Fibroblast of skin of scalp (primary cell): ENCODE data around the gene GNAZ.

Source experiments
- DNase-seq: peaks from one replicate; pipeline ENCODE4 v3.0.0-alpha.2; 2013

The GNAZ gene

DNA sequence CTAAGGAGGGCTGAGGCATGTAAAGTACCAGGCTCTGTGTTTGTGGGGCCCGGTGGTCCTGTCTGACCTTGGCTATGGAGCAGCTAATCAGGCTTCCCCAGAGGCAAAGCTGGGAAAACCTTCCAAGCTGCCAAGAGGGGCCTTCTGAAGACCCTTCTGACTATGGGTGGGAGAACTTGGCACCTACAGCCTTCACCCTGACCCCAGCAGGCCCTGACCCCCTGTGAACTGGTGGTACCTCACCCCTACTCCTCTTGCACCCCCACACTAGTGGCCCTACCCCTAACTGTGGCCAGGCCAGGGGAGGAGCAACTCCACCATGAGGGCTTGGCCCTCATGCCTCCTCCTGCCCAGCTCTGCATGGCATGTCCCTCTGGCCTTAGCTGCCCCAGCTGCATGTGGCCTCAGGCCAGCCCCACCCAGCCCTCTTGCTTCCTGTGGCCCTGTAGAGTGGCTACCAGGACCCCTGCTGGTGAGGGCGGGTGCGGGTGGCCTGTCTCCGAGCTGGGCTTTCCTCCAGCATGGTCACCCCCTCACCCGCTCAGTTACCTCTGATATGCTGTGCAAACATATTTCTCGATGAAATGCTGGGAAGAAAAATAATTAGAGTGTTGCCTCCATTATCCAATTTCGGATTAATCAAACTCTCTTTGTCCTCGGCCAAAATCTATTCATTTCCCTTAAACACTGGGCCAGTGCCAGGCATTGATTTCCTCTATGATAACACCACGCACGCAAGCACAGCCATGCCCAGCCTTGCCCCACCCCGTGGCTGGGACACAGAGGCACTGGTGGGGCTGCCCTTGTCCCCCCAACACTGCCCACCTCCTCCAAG lies 7.5 kb downstream of the GNAZ start:
- DNase-seq: no peak

DNA sequence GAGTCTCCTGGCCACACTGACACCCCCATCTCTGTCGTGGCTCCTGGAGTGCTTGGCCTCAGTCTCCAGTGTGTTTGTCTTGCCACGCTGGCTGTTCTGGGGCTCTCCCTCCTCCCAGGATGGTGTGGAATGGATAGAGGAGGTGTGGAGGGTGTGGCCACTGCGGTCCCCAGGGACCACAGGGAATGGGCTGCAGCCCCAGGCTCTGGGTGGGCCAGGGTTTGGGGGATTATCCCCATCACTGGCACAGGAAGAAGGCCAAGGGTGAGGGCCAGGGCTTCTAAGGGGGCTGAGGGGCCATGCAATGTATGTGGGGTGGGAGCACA lies 8.1 kb downstream of the GNAZ start:
- no peak for DNase-seq

DNA sequence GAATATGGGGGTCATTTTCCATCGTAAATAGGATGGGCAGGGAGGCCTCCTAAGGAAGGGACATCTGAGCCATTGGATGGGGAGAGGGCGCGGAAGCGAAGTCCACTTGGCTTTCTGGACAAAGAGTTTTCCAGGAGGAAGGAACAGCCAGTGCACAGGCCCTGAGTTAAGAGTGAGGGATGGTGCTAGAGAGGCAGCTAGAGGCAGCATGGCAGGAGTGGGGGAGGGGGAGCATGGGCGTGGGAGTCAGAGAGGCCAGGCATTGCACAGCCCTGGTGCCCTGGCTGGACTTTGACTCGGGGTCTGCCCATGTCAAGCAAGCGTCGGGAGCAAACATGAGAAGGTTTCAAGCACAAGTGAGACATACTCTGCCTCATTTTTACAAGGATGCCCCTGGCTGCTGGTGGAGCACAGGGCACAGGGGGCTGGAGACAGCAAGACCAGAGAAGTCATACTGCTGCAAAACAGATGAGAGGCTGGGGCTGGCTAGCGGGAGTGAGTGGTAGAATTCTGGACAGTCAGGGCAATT lies 9.0 kb downstream of the GNAZ start:
- DNase-seq: no peak

DNA sequence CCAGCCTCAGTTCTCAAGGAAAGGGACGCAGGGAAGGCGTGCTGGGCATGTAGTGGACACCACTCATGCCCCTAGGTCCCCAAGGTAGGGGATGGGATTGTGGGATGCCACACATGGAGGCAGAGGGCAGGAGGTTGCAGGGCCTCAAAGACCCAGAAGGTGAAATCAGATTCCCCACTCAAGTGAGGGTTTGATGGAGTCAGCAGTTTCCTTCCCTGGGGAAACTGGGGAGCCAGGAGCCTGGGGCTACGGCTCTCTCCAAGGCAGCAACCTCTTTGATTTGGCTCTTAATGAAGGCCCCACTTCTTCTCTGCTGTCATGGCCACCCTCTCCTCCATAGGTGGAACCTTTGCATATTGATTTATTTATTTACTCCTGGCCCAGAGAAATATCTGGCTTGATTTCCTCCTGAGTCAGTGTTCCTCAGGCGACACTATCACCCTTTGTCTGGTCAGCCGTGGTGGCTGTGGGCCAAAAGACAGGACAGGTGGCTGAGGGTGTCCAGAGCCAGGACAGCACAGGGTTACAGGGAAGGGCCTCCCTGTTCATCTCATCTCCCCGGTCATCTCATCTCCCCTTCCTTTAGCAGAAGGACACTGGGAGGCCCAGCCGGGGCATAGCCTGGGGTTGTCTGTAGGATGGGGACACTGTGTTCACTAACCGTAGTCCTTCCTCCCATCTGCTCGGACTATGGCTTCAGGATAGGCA lies 9.6 kb downstream of the GNAZ start:
- DNase-seq: no peak

DNA sequence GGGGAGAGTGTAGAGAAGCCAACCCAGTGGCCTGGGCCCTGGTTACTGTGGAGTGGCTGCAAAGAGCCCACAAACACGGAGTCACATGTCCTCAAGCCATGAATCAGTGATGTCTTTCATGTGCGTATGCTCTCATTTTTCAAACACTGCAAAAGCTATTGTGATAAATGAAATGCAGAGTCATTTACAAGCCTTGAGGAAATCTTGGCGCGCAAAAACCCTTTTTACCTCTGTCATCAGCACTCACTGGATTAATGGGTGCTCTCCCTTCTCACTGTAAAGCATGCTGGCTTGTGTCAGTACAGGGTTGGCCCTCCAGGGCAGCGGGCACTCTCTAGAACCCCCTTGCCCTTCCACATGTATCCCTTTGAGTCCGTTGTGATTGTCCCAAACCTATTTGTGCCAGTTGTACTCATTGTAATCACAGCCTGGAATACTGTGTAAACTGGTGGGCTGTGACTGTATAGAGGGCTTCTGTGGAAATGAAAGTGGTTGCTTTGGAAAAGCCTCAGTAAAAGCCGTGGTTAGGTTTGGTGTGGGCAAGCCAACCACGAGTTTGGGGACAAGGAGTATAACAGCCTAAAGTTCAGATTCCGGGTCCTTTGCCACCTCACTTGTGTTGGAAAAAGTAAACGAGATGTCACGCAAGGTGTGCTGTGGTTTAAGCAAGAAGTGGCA lies 10.4 kb downstream of the GNAZ start:
- DNase-seq: no peak

DNA sequence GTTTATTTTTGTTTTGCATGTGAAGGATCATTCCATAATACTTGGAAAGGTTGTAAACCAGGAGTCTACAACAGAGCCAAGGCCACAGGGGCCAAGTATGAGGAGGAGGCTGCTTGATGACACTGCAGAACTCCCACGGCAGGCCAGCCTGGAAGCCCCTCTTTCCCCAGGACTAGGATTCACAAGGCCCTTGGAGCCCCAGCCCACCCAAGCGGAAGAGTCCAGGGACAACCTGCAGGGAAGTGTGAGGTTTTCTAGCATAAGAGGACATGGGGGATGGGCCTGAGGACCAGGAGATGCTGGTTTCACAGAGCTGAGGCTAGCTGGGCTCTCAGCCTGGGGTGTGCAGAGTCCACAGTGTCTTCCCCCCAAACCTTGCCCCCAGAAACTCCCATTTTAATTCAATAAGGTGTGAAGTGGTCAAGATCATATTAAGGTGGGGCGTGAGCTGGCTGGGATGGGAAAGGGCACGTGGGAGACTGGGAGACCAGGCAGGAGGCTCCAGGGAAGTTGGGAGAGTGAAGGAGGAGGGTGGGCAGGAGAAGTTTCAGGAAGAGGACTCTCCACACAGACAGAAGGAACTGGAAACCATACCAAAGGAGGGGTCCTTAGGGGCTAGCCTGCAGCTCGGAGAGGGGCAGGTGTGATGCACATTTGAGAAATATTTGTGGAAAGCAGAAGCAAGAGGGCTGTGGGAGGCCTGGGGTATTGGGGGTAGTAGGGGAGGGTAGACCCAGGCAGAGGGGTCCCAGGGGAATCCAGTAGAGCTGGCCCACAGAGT lies 12.4 kb downstream of the GNAZ start:
- DNase-seq: no peak

DNA sequence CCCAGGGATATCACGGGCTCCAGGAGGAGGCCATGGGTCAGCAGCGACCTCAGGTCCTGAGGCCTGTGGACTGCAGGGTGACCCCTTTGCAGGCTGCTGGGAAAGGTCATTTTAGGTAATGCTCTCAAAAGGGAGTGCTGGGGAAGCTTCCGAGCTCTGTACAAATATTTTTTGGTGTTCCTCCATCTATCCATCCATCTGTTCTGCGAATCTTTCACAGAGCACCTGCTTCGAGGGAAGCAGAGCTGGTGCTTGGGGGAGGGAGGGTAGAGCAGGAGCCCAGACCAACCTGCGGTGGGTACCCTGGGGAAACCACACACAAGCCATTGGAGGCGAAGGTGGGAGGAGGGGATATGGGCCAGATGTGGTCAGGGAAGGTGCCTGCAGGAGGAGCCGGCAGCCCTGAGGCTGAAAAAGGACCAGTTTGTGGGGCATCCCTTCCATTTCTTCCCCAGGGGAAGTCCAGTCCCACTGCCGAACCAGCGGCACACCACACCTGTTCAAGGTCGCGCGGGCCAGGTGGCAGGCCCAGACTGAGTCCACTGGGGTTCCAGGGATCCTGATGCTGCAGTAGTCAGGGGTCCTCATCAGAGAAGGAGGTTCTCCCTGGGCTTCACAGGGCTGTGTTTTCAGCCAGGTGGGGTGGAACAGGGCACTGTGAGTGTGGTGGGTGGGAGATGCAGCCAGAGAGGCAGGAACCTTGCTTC lies 13.1 kb downstream of the GNAZ start:
- no peak for DNase-seq

DNA sequence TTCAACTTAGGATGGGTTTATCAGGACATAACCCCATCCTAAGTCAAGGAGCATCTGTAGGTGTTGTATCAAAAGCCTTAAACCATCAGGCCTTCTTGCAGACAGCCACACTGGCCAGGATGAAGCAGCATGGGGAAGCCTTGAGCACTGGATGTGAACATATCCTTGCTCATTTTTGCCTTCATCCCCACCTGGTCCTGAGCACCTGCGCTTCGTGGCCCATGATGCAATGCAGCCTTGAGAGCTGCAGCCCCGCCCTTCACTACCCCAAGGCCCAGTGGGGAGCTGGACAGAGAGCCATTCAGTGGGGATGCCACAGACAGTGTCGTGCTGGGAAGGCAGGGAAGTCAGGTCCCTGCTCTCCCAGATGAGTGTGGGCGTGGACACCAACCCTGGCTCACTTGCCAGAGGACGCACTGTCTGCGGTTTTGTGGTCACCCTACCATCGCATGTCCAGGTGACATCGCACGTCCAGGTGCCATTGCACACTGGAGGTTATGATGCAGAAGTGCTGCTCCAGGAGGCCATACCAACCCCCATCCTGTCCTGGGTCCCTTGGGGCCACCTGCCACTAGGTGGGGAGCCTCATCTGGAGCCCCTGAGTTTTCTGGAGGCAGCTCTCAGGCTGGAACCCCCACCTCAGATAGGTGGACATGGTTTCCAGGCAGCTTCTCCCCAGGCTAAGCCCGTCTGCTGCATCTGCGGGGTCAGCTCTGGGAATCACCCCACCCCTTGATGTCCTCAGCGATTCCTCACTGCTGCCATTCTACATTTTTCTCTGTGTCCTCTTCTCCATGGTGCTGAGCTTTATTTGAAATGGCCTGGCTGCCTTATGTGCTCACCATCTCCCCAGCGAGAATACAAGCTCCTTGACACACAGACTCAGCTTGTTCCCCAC lies 14.4 kb downstream of the GNAZ start:
- no peak for DNase-seq

DNA sequence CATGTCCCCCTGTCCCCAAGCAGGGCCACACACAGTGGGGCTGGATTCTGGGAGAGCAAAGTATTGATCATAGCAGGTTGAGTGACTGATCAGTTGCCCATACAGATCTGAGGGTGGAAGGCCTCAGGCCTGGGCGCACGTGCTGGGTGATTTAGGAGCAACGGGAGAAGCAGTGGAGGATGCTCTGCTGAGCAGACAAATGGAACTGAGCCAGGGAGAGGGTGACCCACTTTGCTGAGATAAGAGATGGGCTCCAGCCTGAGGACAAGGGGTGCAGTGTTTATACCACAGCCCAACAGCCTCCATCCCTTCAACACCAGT lies 15.0 kb downstream of the GNAZ start:
- no peak for DNase-seq

DNA sequence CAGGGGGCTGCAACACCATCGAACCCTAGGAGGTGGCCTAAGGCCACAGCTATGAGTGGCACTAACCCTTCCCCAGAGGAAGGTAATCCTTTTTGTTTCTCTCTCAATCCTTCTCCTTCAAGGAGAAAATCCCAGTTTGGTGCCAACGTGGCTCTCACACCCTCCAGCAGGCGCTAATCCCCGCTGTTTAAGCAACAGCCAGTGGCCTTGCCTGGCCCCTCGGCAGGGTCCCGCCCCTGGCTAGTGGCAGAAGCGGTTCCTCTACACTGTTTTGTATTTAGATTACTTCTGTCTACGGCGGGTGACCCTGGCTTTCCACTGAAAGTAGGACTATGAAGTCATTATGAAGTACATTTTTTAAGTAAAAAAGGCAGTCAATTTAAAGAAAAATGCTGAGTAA lies 15.5 kb downstream of the GNAZ start:
- no peak for DNase-seq

DNA sequence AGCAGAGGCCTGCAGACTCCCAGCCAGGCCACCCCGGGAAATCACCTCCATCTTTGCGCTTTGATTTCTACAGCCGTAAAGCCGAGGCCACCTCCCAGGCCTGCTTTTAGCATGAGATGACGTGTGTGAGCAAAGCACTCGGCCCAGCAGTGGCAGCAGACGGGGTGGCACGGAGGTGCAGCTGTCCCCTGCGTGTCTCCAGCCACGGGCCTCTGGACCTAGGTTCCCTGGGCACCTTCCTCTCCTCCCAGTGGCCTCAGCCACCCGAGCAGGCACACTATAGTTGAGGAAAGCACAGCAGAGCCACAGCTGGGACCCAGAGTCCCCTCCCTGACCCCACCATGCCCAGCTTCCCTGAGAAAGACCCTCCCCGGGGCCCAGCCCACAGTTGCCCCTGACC lies 15.9 kb downstream of the GNAZ start:
- DNase-seq: no peak

DNA sequence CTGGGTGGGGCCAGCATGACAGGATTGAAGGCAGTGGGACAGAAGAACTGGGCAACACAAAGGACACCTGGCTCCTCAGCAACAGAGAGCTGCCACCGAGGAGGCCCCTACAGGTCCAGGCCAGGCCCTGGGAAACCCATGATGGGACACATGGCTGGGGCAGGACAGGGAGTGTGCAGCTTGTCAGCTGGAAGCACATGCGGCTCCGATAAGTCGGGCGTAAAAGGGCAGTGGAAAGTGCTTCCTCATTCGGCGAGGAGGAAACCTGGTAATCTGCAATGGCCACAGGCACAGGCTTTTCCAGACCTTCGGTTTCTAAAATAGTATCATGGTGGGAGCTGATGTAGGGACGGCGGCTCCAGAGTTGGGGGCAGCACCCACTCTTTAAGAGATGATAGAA lies 16.5 kb downstream of the GNAZ start:
- DNase-seq: no peak

DNA sequence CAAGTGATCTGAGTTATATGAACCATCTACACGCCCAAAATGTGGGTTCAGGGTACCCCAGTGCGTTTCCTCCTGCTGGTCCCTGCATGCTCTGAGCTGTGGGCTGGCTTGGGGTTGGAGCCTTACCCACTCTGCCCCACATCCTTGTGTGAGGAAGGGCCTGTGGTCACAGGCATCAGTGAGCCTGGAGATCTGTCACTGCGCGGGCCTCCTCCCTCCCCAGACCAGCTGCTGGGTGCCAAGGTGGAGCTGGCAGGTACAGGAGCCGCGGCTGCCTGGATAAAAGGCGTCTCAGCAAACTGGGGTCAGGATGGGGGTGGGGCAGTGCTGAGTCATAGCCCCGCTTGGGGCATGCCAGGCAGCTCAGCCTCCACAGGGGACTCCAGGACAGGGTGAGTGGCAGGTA lies 17.9 kb downstream of the GNAZ start:
- no peak for DNase-seq

DNA sequence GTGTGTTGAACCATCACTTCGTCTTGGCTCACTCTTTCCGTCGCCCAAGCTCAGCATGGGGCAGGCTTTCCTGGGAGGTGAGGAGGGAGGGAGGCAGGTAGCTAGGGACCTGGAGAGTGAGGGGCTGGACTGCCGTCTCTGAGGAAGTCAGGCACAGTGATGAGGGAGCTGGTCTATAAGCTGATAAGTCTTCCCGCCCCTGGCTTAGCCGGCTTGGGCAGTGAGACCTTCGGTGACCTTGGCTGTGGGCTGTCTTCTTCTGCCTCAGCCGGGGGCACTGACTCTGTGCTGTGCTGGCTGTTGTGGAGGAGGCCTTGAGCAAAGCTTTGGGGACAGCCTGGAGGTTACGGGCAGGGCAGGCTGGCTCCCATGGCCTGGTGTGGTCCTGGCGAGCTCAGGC lies 18.7 kb downstream of the GNAZ start:
- DNase-seq: no peak

DNA sequence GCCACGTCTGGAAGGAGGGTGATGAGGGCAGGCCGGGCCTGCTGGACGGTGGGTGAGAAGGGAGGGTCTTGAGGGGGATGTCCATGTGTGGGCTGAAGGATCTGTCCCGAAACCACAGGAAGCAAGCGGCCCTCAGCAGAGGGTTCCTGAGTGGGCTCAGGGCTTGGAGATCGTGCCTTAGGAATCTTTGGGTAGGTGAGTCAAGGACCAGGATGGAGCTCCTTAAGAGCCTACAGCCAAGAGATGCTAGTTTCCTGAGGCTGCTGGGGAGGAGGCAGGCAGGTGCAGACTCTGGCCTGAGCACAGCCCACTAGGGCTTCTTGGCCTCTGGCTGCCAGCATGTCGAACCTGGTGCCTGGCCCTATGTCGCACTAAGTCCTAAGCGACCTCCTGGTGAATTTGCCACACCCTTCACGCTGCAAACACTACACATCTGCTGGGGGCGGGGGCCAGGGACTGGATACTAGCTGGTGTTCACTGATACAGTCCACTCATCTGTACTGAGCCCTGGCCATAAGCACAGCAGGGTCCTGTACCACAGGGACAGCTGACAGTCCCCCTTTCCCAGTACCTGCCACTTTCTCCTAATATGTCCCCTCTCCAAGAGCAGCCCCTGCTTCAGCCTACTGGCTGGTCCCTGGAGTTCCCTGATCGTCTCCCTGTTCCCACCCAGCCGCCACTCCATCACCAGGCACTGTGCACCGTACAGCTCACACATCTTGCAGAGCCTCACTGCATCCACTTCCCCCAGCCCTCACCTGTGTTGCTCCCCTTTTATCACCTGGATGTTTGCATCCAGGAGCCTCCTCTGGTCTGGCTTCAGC lies 19.5 kb downstream of the GNAZ start:
- no peak for DNase-seq

DNA sequence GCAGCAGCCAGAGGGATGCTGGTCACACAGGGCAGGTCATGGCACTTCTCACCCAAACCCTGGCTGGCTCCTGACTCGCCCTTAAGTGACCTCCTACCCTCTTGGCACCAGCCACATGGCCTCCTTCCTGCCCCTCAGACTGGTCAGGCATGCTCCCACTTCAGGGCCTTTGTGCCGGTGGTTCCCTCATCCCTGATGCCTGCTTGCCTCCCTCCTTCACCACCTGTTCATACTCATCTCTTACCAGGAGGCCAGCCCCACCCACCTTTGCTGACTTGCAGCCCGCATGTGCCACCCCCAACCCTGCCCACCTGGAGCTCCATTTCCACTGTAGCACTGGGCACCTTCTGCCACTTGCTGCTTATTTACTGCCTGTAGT lies 20.1 kb downstream of the GNAZ start:
- DNase-seq: no peak

DNA sequence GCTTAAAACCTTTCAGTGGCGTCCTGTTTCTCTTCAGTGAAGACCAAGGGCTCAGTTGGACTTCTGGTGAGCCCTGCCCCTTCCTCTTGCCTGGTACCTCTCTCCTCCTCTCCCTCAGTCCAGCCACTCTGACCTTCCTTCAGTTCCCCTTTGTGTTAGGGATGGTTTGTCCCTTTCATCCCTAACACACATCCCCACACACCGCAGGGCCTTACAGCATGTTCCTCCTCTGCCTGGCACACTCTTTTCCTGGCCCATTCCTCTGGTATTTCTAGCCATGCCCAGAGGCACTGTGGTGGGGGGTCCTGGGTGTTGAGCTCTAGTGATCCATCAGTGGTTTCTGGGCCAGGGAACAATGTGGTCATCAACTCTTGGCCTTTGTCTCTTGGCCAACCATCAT lies 21.4 kb downstream of the GNAZ start:
- DNase-seq: no peak

DNA sequence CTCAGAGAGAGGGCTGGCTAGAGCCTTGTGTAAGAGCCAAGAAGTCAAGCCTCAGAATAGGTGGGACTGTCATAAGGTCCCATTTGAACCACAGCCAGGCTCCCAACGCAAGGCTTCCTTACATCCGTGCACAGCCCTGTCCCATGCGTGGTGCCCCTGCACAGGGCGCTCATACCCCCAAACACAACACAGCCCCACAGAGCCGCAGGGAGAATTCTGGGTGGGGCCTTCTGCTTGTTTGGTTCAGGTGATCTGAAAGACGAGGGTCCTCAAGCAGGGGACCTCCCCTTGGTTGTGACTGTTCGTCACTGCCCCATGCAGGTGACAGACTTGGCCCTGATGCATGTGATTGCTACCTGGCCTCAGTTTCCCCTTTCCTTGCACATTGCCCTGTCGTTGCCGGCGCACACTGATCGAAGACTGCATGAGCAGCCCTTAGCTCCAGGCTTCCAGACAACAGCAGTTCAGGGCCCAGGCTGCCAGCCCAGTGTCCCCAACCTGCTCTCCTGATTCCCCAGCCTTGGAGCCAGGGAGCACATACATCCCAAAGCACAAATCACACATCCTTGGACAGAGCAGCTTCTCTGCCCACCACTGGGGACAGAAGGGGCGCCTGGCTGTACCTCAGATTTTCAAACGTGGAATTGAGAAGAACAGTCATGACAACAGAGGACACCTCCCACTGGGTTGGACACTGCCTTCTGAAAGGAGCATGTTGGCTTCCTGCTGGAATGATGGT lies 22.1 kb downstream of the GNAZ start:
- DNase-seq: no peak

DNA sequence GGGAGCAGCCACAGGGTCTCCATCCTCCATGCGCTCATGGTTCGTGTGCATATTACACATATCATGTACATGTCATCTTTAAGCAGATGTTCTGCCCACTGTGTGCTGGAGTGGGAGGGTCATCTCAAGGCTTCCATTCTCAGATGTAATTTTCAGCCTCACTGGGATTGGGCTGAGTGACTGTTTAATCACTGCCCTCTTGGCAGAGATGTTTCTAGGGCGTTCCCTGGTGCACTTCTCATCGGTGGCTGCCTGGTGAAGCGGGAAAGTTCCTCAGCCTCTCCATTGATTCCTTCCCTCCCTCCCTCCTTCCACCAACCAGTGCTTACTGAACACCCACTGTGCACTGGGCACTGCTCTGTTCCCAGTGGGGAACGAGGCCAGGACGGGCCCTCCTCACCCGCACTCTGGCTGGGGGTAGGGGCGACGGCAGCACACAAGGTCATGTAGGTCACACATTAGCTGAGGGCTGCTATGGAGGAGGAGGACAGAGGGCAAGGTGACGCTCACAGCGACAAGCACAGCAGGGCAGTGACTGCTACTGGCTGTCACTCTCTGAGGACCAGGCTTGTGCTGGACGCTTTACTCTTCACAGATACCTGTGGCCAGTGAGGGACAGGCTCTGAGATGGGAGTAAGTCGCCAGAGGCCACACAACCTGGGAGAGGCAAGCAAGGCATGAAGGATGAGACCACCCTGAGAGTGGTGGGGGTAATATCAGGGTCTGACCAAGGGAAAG lies 22.9 kb downstream of the GNAZ start:
- no peak for DNase-seq
